Measurements from ENCODE around the gene OTUB2.

The OTUB2 gene

GRCh38 chr14:93989939-93990338, 36.2 kb upstream of the OTUB2 start:
- H3K9me3 Mint-ChIP-seq = no peaks in the 10 kb centered on the region
- H3K4me1 Mint-ChIP-seq (ENCODE audit: low read depth) = peaks cover 27% of the 10 kb centered on the region
- no peaks in the 10 kb centered on the region for H3K36me3 Mint-ChIP-seq (ENCODE audit: low read depth)
- peak overlapping the region; percentile 41 for H3K27ac Mint-ChIP-seq
- H3K27me3 Mint-ChIP-seq = peaks cover 3% of the 10 kb centered on the region
- H3K4me3 Mint-ChIP-seq = no peak overlapping the region

- H3K27me3 Mint-ChIP-seq = peaks cover 3% of the 10 kb centered on the region
Measured at GRCh38 chr14:93991212-93991611, 34.9 kb upstream of the OTUB2 start.

DNA sequence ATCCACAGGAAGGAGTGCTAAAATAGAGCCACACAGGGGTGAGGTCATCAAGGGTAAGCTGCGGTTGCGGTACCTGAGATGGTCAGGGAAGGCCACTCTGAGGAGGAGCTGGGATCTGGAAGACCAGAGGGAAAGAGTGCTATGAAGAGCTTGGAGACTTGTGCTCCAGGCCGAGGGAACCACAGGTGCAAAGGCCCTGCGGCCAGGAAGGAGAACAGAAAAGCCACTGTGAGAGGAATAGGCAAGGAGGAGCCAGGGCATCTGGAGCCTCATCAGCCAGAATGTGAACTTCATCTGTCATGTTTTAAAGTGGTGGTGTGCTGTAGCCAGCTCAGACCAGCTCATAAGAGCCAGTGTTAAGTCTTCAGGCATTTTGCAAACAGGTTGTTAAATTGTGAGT, 34.5 kb upstream of the OTUB2 start:
- no peak overlapping the region for H3K4me3 Mint-ChIP-seq
- H3K4me1 Mint-ChIP-seq (ENCODE audit: low read depth) = peaks cover 40% of the 10 kb centered on the region
- peak overlapping the region; percentile 64 for H3K27ac Mint-ChIP-seq
- H3K36me3 Mint-ChIP-seq (ENCODE audit: low read depth) = no peaks in the 10 kb centered on the region
- H3K9me3 Mint-ChIP-seq = no peaks in the 10 kb centered on the region
- peaks cover 3% of the 10 kb centered on the region for H3K27me3 Mint-ChIP-seq

More at GRCh38 chr14:93991212-93991611, 34.9 kb upstream of the OTUB2 start:
- no peaks in the 10 kb centered on the region for H3K36me3 Mint-ChIP-seq (ENCODE audit: low read depth)
- no peak overlapping the region for H3K27ac Mint-ChIP-seq
- H3K9me3 Mint-ChIP-seq = no peaks in the 10 kb centered on the region
- no peak overlapping the region for H3K4me3 Mint-ChIP-seq
- H3K4me1 Mint-ChIP-seq (ENCODE audit: low read depth) = peaks cover 37% of the 10 kb centered on the region

DNA sequence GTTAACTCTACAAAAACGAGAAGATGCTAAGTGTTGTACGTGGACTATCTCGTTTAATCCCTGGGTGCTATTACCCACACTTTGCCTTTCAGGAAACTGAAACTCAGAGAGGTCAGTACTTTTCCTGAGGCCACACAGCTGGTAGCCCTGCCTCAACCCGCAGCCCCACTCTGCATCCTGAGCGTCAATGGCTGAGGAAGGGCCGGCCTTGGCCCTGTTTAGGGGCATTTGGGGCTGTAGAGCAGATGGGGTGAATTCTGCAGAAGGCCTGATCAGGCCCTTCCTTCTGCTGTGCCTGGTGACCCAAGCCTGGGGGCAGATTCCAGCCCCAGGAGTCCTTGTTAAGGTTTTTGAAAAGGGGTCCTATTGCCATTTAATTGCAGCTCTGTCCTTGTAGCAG, 32.8 kb upstream of the OTUB2 start:
- Mint-ChIP-seq H3K27me3 (peaks cover 3% of the 10 kb centered on the region), H3K27ac (peak overlapping the region; percentile 84), H3K9me3 (no peaks in the 10 kb centered on the region), H3K4me3 (no peak overlapping the region), H3K36me3 (ENCODE audit: low read depth) (no peaks in the 10 kb centered on the region), H3K4me1 (ENCODE audit: low read depth) (peaks cover 55% of the 10 kb centered on the region)

DNA sequence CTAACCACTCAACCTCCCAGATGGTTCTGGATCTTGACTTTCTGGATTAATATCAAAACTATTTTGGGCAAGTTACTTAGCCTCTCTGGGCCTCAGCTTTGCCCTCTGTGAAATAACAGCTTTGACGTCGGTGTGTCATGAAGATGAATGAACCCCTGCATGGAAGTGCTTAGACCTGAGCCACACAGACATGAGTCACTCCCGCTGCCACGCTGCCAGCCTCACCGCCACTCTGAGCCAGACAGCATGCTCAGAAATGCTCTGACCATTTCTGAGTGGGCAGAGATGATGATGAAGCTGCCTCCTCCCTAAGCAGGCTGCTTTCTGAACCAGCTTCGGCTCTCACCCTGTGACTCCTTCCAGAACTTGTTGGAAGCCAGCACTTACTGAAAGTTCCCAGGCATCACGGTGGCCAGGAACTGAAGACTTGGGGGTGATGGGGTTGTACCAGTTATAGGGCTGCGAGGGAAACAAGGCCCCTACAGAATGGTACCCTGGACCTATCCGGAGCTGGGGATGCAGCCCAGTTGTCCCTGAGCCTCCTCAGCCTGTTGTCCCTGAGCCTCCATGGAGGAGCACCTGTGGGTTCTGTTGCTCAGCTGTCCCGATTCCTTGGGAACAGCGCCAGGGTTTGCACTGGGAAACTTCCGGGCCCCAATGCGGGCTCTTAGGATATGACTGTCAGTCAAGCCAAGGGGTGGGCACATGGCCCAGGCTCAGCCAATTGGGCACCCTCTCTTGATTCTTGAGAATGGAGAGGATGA, 31.0 kb upstream of the OTUB2 start:
- Mint-ChIP-seq H3K4me1 (ENCODE audit: low read depth) (peaks cover 60% of the 10 kb centered on the region), H3K36me3 (ENCODE audit: low read depth) (no peaks in the 10 kb centered on the region), H3K9me3 (no peaks in the 10 kb centered on the region), H3K27ac (peak overlapping the region; percentile 84), H3K4me3 (no peak overlapping the region), H3K27me3 (peaks cover 3% of the 10 kb centered on the region)

GRCh38 chr14:93996130-93996695, 29.9 kb upstream of the OTUB2 start:
- peaks cover 60% of the 10 kb centered on the region for H3K4me1 Mint-ChIP-seq (ENCODE audit: low read depth)
- H3K4me3 Mint-ChIP-seq = no peak overlapping the region
- peak overlapping the region; percentile 78 for H3K27ac Mint-ChIP-seq
- H3K36me3 Mint-ChIP-seq (ENCODE audit: low read depth) = no peaks in the 10 kb centered on the region
- peaks cover 3% of the 10 kb centered on the region for H3K27me3 Mint-ChIP-seq
- no peaks in the 10 kb centered on the region for H3K9me3 Mint-ChIP-seq

GRCh38 chr14:93997082-93997481, 29.1 kb upstream of the OTUB2 start, which contains the start of gene CCDC197:
Gene CCDC197, plus strand, starts transcription at chr14:93997301. Its CDS starts 831 bp downstream, at chr14:93998132.
- Mint-ChIP-seq H3K27ac (peak within 1 kb of the TSS; percentile 68), H3K36me3 (ENCODE audit: low read depth) (no peaks in the 10 kb centered on the region), H3K4me3 (peak within 1 kb of the TSS; percentile 44), H3K4me1 (ENCODE audit: low read depth) (peaks cover 64% of the 10 kb centered on the region), H3K9me3 (no peaks in the 10 kb centered on the region), H3K27me3 (peaks cover under 1% of the 10 kb centered on the region)

- Mint-ChIP-seq H3K36me3 (ENCODE audit: low read depth) (no peaks in the 10 kb centered on the region), H3K4me3 (no peak overlapping the region), H3K27me3 (no peaks in the 10 kb centered on the region), H3K4me1 (ENCODE audit: low read depth) (peaks cover 64% of the 10 kb centered on the region), H3K27ac (peak overlapping the region; percentile 63), H3K9me3 (no peaks in the 10 kb centered on the region)
Measured at GRCh38 chr14:93997916-93998870, 27.9 kb upstream of the OTUB2 start.

GRCh38 chr14:93998871-93999403, 27.2 kb upstream of the OTUB2 start:
- peaks cover 4% of the 10 kb centered on the region for H3K27me3 Mint-ChIP-seq
- no peaks in the 10 kb centered on the region for H3K36me3 Mint-ChIP-seq (ENCODE audit: low read depth)
- H3K4me1 Mint-ChIP-seq (ENCODE audit: low read depth) = peaks cover 61% of the 10 kb centered on the region
- no peak overlapping the region for H3K27ac Mint-ChIP-seq
- no peak overlapping the region for H3K4me3 Mint-ChIP-seq
- H3K9me3 Mint-ChIP-seq = no peaks in the 10 kb centered on the region

DNA sequence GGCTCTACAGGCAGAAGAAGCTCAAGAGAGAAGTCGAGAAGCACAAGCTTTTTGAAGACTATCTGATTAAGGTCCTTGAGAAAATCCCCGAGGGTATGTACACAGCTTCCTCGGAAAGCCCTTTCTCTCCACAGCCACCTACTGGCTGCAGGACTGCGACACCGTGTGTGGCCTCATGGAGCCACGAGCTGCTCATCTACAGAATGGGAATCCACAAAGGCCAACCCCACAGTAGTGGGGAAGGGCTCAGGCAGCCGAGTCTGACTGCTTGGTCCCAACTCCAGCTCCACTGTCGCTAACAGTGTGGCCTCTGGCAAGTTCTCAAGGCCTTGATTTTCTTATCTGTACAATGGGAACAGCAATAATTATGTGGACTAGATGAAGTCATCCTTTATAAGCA, 26.6 kb upstream of the OTUB2 start:
- Mint-ChIP-seq H3K36me3 (ENCODE audit: low read depth) (no peaks in the 10 kb centered on the region), H3K27me3 (peaks cover 4% of the 10 kb centered on the region), H3K27ac (peak overlapping the region; percentile 31), H3K4me1 (ENCODE audit: low read depth) (peaks cover 55% of the 10 kb centered on the region), H3K9me3 (no peaks in the 10 kb centered on the region), H3K4me3 (no peak overlapping the region)

DNA sequence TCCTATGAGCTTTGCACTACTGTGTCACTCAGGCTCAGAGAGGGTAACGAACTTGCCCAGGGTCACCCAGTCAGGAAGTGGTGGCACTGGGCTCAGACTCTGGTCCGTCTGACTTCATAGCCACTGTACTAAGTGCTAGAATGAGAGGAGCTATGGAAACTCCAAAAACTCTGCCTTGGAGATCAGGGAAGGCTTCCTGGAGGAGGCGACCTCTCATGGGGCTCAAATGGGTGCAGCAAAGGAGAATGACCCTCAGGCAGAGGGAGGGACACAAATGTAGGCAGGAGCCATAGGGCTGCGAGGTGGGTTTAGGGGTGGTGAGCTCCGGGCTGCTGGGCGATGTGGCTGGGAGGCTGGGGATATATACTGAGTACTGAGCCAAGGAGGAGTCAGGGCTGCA, 25.9 kb upstream of the OTUB2 start:
- Mint-ChIP-seq H3K27ac (no peak overlapping the region), H3K27me3 (peaks cover 11% of the 10 kb centered on the region), H3K4me1 (ENCODE audit: low read depth) (peaks cover 48% of the 10 kb centered on the region), H3K4me3 (no peak overlapping the region), H3K9me3 (no peaks in the 10 kb centered on the region), H3K36me3 (ENCODE audit: low read depth) (no peaks in the 10 kb centered on the region)

DNA sequence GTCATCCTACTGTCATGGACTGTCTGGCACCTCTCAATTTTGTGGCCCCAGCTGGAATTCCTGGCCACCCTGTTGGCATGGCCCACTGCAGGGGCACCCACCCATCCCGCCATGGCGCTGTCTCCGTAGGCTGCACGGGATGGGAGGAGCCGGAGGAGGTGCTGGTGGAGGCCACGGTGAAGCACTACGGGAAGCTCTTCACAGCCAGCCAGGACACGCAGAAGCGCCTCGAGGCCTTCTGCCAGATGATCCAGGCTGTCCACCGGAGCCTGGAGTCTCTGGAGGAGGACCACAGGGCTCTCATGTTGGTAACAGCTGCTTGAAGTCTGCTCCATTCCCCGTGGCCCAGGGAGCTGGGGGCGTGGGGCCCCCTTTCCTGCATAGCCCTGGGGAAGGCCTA, 25.1 kb upstream of the OTUB2 start:
- Mint-ChIP-seq H3K9me3 (no peaks in the 10 kb centered on the region), H3K27ac (no peak overlapping the region), H3K4me1 (ENCODE audit: low read depth) (peaks cover 40% of the 10 kb centered on the region), H3K4me3 (no peak overlapping the region), H3K36me3 (ENCODE audit: low read depth) (no peaks in the 10 kb centered on the region), H3K27me3 (peaks cover 16% of the 10 kb centered on the region)

- peak overlapping the region; percentile 76 for H3K27ac Mint-ChIP-seq
- no peaks in the 10 kb centered on the region for H3K36me3 Mint-ChIP-seq (ENCODE audit: low read depth)
- no peaks in the 10 kb centered on the region for H3K9me3 Mint-ChIP-seq
- peaks cover 16% of the 10 kb centered on the region for H3K27me3 Mint-ChIP-seq
- H3K4me1 Mint-ChIP-seq (ENCODE audit: low read depth) = peaks cover 34% of the 10 kb centered on the region
- peak overlapping the region; percentile 6 for H3K4me3 Mint-ChIP-seq
Measured at GRCh38 chr14:94001501-94002396, 24.4 kb upstream of the OTUB2 start.

- H3K9me3 Mint-ChIP-seq = no peaks in the 10 kb centered on the region
- H3K27ac Mint-ChIP-seq = no peak overlapping the region
- H3K4me1 Mint-ChIP-seq (ENCODE audit: low read depth) = peaks cover 25% of the 10 kb centered on the region
- H3K4me3 Mint-ChIP-seq = no peak overlapping the region
- peaks cover 27% of the 10 kb centered on the region for H3K27me3 Mint-ChIP-seq
- no peaks in the 10 kb centered on the region for H3K36me3 Mint-ChIP-seq (ENCODE audit: low read depth)
Measured at GRCh38 chr14:94003397-94003796, 22.7 kb upstream of the OTUB2 start.
